Measurements from ENCODE around the gene SBF1.

DNA sequence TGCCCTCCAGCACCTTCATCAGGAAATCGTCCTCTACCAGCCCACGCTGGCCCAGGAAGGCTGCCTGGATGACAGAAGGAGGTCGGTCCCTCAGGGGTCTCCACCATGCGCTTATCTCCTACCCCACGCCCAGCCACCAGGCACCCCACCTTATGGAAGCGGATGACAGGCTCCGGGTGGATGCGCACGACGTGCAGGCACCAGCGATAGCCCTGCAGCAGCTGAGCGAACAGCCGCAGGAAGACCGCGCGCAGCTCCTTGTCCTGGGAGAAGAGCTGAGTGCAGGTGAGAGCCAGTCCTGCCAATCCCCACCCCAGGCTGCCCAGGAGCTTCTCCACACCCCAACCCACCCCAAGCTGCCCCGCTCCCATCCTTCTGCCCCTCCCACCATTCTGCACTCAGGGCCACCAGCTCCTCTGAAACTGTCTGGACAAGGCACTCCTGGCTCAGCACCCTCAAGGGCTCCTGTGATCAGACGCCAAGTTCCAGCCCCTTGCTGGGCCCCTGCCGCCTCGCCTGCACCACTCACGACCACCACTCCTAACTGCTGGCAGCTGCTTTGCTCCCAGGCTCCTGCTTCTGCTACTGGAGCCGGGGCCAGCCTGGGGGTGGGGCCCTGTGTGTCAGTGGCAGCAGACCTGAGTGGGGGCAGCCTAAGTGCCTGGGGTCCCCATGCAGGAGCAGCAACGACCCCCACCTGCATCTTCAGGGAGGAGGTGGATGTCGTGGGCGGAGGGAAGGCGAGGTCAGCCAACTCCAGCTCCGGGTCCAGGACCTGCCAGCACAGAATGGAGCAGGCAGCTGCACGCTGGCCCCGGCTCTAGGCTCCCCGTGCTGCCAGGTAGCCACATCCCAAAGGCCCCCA is 9.5 kb downstream of the SBF1 start:
- TF ChIP-seq CTCF (IDR thresholded peaks at IDR 0.05) = no peak
- TF ChIP-seq POLR2AphosphoS5 (IDR thresholded peaks at IDR 0.05; ENCODE audit: low read depth, low read length) = no peak

Data from SK-N-SH (cell line).